Umbilical cord (tissue), 2 donors: ENCODE data around the gene SLC2A13. TPM values are rescaled to one million over a fixed set of nuclear protein-coding genes. Genes with fewer than 3 reads are reported as not detected.
"Not testable (repeated sequence)": the region's sequence is repeated elsewhere in the genome, so short reads cannot be mapped to it uniquely, and the experiment has no call there.

Source experiments
- DNase-seq: peaks from one replicate; pipeline ENCODE4 v3.0.0-alpha.2; 2015; ENCODE audit warnings: low spot score
- total RNA-seq: library from RNA; depleted of rRNA; stranded (reverse); fragments of >200 nt; gene quantifications from one replicate; pipeline ENCODE4 v1.2.3, GENCODE V29; 2014; ENCODE audit warnings: low replicate concordance; ENCODE audit not compliant: insufficient read depth

Gene SLC2A13
- total RNA-seq, 1 donor from 2014 or later: 30.8 TPM

DNA sequence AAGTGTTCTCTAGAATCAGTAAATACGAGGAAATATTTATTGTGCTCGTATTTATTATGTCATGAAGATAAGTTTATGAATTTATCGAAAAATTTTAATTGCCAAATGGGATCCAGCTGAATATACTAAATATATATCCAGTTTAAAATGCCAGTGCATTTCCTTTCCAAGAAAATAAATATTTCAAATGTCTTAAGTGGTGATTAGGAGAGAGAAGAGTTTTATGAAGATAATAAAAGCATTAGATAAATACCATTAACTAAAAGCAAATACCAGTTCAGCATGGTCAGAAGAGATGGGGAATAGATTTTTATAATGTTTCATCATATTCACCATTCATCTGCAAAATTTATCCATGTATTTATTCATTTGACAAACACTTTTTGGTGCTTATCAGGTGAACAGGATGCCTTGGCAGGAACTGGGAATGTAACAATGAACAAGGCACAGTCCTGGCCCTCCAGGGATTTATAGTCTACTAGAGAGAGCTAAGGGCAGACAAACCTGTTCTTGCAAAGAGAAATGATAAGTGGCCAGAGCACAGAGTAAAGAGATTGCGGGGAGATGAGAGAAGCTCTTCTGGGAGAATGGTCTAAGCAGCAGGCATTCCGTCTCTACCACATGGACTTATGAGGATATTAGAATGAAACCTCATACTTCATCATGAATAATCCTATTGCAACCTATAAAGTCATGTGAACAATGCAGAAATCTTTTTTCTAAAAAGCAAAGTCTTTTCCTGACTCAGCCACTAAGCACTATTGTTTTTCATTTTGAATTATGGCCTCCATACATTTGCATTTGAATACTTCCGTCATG, 342.6 kb downstream of the SLC2A13 start:
- no peak for DNase-seq

DNA sequence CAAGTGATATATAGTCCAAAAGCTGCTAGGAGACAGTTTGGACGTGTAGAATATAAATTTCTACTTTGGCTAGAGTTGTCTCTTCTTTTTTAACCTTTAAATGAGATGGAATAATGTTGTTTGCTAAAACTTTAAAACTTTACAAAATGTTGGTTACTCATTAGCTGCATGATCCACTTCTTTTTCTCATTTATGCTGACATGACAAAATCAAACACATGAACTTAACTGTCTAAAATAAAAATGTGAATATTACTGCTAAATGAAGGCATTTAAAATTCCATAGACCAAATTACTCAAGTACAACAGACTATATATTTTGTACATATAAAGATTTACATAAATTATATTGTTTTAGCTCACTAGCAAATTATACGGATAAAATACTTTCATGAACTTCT, 350.4 kb downstream of the SLC2A13 start:
- no peak for DNase-seq

DNA sequence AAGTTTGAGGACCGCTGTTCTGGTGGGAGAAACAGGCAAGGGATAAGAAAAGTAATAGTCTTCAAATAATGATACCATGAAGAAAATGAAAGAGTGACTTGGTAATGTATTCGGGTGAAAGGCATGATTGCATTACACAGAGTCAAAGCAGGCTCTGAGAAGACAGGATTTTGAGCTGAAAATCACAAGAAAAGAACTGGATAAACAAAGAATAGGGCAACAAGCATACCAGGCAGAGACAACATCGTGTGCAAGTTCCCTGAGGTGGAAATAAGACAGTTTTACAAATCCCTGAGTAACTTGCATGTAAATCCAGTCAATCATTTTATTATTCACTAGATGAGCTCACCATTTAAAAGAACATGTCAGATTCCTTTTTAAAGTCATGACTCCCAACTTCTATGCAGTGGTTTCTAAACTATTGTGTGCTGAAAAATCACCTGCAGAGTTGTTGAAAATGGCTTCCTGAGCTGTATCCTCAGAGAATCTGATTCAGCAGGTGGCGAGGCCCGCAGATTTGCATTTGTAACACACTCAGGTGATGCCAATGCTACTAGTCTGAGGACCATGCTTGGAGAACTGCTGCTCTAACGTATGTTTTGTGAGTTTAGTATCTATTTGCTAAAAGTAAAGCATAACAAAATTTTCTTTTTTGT, 353.3 kb downstream of the SLC2A13 start:
- DNase-seq: no peak

DNA sequence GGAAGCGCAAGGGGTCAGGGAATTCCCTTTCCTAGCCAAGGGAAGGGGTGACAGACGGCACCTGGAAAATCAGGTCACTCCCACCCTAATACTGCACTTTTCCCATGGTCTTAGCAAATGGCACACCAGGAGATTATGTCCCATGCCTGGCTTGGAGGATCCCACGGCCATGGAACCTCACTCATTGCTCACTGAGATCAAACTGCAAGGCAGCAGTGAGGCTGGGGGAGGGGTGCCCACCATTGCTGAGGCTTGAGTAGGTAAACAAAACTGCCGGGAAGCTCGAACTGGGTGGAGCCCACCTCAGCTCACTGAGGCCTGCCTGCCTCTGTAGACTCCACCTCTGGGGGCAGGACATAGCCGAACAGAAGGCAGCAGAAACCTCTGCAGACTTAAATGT, 359.7 kb downstream of the SLC2A13 start:
- DNase-seq: not testable (repeated sequence)

DNA sequence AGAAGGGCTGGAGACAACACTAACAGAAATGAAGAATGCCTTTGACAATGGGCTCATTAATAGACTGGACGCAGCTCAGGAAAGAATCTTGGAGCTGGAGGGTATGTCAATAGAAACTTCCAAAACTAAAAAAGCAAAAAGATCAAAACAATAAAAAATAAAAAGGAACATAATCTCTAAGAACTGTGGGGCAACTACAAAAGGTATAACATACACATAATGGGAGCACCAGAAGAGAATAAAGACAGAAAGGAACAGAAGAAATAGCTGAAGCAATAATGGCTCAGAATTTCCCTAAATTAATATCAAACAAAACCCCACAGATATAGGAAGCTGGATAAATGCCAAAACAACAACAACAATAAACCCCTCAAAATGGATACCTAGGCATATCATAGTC, 362.2 kb downstream of the SLC2A13 start:
- no peak for DNase-seq

DNA sequence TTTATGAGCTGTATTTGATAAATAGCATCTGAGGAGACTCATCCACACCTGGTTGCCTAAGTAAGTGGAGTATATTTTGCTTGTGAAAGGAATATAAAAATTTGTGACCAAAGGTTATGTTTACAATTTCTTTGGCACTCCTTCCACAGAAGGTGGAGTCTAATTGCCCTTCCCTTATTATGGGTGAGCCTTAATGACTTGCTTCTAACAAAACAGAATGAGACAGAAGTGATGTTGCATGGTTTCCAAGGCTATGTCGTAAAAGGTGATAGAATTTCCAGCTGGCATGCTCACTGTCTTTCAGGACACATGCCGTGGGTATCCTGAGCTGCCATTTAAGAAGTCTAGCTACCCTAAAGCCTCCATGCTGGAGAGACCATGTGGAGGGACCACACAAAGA, 369.5 kb downstream of the SLC2A13 start:
- DNase-seq: no peak

DNA sequence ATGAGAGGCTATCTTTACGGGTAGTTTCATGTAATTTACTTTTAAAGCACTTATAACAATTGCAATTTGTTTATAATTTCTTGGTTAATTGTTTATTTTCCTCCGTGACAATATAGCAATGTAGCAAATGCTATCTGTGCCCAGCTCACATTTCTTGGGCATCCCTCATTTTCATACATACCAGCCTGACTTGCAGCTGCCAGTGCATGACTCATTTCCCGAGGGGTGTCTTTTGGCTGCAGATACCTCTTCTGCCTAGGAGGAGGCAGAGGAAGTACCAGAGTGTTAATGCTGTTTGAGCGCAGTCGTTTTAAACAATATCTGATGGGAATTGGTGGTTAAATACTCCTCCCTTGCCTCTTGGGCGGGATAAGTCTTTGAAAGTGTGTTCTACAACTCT, 382.1 kb downstream of the SLC2A13 start:
- no peak for DNase-seq

DNA sequence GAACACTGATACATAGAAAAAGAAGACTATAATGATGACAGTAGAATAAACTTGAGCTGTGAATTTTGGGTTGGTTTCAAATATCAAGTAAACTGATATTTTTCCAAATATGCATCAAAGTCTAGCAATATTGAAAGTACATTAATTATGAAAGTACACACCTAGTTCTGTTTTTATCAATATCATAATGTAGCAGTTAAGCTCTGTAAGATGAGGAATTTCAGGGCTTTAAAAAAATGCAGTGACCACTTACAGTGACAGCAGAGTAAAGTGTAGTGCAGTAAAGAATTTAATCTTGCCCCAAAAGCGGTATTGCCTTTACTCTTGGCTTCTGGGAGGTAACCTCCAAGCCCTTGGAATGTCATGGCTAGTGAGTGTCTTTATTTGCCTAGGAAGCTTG, 383.4 kb downstream of the SLC2A13 start:
- no peak for DNase-seq

DNA sequence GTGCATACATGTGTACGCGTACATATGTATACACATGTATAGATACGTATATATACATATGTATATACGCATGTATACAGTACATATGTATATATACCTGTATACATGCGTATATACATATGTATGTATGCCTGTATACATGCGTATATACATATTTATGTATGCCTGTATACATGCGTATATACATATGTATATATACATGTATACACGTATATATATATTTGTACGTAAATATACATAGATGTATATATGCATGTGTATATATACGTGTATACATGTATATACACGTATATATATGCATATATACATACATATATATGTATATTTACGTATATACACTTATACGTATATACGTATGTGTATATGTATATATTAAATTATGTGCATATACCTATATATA, 392.3 kb downstream of the SLC2A13 start:
- no peak for DNase-seq

DNA sequence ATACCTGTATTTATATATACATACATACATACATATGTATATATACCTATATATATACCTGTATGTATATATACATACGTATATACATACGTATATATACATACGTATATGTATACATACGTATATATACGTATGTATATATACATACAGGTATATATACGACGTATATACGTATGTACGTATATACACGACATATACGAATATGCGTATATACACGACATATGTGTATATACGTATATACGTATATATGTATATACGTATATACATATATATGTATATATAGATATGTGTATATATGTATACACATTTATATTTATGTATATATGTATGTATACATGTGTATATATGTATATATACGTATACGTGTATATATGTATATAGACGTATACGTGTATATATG, 393.5 kb downstream of the SLC2A13 start:
- no peak for DNase-seq

Other genes with a start within 250 kb of the SLC2A13 start
- gene LRRK2, start 118.9 kb upstream of the SLC2A13 start, total RNA-seq: 14.4 TPM